NOMO-1 treated with DMSO at 0.1 percent for 48 hours (cell line): ENCODE results near the gene SP140L.
"Not testable (repeated sequence)": the region's sequence is repeated elsewhere in the genome, so short reads cannot be mapped to it uniquely, and the experiment has no call there.

Experiments
- DNase-seq: peaks from one replicate; lab custom pipeline; 2025; ENCODE audit not compliant: unreplicated experiment; lab: John Stamatoyannopoulos, UW

Gene SP140L

DNA sequence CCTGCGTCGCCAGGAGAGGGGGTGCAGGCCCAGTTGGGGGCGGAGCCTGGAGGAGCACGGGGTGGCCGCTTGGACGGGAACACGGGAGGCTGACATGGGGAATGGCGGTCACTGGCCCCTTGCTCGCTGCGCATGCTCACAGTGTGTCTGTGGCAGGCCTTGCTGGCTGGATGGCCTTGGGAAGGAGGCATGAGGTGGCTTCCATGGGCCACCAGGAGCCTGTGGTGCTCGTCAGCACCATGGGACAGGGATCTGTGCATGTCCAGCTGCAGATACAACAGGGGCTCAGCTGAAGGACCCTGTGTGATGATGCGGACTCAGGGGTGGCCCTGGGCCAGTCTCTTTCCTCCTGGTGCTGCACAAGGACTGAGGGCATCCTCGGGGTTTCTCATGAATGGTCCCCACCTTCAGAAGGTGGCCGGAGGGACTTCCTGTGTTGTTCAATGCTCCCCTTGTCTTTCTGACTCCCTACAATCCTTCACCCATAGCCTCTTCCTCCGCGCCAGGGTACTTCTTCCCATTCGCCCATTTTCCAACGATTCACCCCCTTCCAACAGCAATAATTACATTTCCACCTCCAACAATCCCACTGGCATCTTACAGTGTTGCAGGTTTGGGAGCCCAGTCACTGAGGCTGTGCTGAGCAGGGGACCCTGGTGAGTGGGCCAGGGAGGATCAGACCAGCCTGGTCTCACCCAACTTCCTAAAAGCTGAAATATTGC lies 3.4 kb upstream of the SP140L start:
- DNase-seq: no peak

DNA sequence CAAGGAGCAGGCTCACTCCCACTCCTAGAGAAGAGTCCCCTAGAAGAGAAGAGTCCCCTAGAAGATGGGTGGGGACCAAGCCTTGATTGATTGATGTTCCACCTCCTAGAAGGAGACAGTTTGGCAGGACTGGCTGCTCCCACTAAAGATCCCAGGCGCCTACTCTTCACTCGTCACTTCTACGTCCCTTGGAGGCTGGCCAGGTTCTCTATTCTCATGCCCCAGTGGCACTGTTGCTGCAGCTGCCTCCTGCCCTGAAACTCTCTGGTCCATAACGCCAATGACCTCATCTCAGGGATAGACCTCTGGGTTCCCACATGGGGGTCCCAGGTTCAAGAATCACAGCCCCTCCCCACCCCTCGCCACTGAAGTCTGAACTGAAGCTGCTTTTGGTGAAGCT lies 2.5 kb upstream of the SP140L start:
- DNase-seq: no peak

DNA sequence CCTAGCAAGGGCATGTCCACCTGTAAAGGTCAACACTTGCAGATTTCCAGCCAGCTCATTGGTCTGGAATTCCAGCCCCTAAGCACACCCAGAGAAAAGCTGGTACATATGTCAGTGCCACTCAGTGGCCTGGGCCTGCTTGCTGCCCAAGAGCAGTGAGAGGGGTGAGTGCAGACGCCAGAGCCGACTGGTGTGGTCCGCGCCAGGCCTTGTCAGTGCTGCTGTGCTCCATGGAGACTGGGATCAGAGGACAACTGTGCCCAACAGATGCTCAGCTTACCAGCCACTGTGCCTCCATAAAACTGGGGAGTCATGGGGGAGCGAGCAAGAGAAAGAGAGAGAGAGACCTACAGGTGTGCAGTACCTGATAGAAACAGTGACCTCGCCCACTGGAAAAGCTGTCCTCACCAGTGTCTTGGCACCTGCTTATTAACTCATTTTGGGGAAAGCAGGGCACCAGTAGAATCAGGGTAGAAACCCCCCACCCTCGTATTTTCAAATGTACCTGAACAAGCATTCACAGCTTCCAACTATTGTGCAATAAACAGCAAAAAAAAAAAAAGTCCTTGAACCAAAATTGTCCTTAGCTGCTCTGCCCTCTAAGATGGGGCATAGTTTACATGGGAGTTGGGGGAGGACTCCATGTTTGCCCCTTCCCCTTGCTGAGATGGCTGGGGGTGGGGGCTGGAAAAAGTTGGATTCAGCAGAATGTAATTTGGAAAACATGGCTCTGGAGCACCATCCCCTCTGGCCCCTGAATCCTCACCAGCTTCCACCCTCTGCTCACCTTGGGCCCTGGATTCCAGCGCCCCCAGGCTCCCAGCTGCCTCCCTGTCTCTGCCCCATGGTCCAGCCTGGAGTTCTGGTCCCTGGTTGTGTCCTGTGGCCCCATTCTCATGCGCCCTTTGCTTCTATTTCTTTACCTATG lies 1.4 kb upstream of the SP140L start:
- DNase-seq: no peak

DNA sequence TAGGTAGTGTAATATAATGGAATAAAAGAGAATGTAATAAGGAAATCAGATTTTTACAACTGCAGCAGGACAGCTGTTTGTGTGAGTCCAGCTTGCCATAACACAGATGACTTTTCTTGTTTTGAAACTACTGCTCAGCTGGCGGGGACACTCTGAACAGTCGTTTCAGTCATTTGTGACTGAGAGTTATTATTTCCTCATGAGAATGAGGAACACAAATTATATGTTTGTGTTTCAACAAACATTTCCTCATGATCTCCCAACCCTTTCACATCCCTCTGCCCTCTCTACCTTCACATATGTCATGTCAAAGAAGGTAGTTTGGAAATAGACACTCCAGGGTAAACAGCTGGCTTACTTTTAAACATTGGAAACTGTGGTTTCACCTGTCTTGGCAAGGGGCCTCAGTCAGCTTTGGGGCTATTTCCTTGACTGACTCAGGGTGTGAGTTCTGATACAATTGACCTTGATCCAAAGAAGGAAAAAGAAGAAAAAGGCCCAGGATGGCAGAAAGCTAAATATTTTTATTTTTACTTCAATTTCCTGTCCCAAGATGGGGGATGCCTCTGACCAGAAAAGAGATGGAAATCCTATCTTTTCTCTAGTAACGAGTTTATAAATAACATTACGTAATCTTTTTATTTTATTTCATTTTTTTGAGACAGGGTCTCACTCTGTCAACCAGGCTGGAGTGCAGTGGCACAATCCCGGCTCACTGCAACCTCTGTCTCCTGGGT lies 593 bp downstream of the SP140L start:
- peak; percentile 60 for DNase-seq

DNA sequence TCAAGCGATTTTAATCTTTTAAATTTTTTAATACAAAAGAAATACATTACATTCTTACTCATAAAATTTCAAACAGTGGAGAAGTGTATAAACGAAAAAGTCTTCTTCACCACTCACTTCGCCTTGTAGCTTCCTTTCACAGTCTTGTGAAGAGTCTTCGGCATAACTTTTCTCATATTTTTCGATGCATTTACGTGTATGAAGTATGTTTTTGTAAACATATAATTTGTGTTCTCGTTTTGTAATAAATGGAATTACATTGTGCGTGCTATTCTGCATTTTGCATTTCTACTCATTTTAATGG lies 1.1 kb downstream of the SP140L start:
- no peak for DNase-seq

DNA sequence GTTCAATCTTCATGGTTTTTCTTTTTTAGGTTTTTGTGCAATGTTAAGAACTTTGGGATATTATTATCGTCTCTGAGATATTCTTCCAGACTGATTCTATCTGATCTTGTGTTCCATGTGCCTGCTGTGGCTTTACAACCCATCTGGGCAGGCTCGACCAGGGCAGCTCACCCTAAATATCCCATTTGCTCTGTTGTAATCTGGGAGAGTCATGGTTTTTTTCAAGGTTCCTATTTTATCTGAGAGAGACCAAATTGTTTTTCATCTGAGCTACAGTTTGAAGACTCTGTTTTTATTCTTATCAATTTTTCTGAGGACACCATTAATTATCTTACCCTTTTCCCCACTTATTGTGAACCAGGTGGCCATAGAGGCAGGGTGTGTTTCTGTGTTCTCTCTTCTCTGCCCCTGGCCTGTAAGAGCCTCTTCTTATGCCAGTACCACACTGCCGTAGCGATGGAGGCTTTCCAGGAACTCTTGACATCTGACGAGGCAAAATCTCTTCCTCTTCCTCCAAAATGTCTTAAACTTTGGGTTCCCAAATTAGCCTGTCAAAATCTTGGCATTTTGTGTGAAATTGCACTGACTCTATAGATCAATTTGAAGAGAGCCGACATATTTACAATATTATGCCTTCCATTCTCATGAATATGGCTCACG lies 3.1 kb downstream of the SP140L start:
- no peak for DNase-seq

DNA sequence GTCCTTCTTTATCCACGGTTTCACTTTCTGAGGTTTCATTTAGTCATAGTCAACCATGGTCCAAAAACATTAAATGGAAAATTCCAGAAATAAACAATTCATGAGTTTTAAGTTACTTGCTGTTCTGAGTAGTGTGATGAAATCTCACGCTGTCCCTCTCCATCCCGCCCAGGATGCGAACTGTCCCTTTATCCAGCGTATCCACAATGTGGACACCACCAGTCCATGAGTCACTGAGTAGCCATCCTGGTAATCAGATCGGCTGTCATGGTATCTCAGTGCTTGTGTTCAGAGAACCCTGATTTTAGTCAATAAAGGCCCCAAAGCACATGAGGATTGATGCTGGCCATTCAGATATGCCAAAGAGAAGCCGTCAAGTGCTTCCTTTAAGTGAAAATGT lies 3.7 kb downstream of the SP140L start:
- no peak for DNase-seq

DNA sequence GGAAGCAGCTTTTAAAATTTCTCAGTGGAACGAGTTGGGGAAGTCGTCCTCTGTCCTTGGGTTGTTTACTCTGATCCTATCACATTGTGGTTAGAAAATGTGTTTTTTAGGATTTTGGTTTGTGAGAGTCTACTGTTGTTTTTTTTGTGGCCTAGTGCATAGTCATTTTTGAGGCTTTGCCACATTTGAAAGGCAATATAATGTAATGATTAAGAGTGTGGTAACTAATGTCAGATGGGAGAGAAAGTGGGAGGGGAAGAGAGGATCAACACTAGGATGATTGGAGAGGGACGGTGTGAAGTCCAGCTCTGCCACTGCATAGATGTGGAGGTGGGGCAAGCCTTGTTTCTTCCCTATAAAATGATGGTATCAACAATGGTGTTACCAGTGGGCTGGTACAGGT lies 8.5 kb downstream of the SP140L start:
- no peak for DNase-seq

DNA sequence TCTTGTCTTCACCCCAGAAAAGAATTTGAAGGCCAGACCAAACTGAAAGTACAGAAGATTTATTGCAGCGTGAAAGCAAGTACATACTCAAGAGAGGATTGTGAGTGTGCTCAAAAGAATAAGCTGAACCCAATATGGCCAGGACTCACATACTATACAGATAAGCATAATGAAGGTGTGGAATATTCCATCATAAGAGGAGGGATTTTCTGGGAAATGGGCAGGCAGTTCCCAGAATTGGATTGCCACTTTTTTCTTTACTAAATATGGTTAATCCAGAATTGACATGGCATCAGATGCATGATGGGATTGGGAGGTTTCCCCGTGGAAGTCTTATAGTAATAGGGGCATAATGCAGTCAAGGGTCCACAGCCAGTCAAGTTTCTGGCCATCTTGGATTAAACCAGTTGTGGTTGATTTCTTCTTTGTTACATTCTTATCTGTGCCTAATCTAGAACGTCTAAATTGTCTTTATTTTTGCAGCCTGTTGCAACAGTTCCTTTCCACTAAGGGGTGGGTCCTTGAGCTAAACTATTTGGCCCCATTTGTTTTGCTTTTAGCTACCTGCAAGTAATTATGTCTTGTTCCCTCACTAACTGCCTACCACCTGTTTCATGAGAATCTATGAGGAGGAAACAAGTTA lies 9.0 kb downstream of the SP140L start:
- no peak for DNase-seq

DNA sequence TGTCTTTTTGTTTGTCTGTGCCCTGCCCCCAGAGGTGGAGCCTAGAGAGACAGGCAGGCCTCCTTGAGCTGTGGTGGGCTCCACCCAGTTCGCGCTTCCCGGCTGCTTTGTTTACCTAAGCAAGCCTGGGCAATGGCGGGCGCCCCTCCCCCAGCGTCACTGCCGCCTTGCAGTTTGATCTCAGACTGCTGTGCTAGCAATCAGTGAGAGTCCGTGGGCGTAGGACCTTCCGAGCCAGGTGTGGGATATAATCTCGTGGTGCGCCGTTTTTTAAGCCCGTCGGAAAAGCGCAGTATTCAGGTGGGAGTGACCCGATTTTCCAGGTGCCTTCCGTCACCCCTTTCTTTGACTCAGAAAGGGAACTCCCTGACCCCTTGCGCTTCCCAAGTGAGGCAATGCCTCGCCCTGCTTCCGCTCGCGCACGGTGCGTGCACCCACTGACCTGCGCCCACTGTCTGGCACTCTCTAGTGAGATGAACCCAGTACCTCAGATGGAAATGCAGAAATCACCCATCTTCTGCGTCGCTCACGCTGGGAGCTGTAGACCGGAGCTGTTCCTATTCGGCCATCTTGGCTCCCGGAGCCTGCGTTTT lies 15.0 kb downstream of the SP140L start:
- not testable (repeated sequence) for DNase-seq

DNA sequence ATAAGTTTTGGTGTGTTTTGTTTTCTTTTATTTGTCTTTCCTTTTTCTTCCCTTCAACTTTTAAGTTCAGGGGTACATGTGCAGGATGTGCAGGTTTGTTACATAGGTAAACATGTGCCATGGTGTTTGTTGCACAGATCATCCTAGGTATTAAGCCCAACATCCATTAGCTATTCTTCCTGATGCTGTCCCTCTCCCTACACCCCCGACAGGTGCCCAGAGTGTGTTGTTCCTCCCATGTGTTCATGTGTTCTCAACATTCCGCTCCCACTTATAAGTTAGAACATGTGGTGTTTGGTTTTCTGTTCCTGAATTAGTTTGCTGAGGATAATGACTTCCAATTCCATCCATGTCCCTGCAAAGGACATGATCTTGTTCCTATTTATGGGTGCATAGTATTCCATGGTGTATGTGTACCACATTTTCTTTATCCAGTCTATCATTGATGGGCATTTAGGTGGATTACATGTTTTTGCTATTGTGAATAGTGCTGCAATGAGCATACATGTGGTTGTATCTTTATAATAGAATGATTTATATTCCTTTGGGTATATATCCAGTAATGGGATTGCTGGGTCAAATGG lies 16.1 kb downstream of the SP140L start:
- not testable (repeated sequence) for DNase-seq

DNA sequence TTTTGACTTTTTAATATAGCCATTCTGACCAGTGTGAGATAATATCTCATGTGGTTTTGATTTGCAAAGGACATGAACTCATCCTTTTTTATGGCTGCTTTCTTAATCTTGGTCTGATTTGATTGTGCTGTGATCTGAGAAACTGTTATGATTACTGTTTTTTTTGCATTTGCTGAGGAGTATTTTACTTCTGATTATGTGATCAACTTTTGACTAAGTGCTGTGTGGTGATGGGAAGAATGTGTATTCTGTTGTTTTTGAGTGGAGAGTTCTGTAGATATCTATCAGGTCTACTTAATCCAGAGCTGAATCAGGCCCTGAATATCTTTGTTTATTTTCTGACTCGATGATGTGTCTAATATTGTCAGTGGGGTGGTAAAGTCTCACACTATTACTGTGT lies 16.8 kb downstream of the SP140L start:
- DNase-seq: no peak

DNA sequence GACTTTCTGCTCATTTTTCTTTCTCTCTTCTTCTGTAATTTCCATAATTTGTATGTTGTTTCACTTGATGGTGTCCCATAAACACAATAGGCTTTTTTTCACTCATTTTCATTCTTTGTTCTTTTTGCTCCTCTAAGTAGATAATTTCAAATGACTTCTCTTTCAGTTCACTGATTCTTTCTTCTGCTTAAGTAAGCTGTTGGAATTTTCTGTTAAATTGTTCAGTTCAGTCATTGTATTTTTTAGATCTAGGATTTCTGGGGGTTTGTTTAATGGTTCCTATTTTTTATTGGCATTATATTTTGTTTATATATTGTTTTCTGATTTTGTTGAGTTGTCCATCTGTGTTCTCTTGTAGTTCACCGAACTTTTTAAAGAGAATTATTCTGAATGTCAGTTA lies 19.5 kb downstream of the SP140L start:
- DNase-seq: no peak

DNA sequence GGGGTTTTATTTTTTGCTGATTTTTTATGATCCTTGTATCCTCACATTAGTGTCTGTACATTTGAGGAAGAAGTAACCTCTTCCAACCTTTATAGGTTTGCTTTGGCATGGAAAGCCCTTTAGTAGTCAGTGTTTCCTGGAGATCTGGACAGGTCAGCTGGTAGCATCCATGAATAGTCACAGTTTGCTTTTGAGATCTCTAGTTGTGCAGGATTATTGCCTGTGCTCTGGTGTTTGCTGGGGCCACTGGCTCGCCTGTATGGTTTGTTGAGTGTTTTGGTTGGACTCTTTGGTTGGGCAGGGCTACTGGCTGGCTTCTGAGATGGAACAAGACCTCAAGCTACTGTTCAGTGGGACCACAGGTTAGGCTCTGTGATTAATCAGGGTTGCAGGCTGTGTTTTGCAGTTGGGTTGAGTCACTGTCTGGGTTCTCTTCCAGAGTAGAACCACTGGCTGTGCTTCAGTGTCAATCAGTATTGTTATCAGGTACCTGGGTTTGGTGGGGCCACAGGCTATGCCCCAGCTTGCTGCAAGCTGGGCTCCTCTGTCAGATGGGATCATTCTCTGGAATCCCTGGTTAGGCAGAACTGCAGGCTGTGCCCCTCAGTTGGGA lies 20.0 kb downstream of the SP140L start:
- DNase-seq: no peak

DNA sequence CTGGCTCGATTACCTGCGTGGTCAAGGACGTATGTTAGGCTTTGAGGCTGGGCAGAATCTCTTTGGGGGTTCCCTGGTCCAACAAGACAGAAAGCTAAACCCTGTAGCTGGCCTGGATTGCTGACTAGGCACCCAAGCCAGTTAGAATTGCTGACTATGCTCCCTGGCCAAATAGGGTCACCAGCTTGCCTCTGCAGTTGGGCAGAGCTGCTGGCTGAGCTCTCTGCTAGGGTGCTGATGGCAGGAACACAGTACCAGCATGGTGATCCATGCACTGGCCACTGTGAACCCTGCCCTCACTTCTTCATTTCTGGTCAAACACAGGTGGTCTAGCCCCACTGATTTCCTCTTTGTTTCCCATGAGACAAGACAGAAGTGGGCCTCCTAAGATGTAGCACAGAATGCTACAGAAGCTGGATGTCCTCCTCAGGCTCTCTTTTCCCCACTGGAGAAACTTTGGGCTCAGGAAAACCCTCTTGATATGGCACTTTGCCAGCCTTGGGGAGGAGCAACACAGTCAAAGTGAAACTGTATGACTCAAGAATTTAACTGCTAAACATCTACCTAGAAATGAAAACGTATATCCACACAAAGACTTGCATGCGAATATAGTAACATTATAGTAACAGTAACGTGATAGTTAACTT lies 20.8 kb downstream of the SP140L start:
- DNase-seq: no peak

DNA sequence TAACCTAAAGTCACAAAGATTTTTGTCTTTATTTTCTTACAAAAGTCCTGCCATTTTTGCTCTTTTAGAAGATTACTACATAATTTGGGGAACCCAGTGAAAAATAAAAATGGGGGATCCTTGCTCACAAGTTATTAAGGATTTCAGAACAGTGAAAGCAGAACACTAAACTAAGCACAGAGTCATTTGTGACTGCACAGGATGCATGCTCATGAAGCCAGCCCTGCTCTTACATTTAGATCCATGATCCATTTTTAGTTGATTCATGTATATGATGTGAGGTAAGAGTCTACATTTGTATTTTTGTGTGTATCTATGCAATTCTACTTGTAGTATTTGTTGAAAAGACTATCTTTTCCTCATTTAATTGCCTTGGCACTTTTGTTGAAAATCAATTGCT lies 21.8 kb downstream of the SP140L start:
- no peak for DNase-seq

DNA sequence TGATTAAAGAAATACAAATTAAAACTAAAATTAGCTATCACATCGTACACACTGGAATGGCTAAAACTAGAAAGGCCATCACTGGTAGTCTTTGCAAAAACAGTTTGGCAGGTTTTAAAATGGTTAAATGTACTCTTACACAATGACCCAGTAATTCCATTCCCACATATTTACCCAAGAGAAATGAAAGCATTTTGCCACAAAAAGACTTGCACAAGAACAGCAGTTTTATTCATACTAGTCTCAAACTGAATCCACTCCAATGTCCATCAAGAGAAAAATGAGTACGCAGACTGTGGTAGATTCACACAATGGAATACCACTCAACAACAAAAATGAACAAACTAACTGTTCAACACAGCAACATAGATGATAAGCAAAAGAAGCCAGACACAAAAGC lies 29.1 kb downstream of the SP140L start:
- DNase-seq: no peak

DNA sequence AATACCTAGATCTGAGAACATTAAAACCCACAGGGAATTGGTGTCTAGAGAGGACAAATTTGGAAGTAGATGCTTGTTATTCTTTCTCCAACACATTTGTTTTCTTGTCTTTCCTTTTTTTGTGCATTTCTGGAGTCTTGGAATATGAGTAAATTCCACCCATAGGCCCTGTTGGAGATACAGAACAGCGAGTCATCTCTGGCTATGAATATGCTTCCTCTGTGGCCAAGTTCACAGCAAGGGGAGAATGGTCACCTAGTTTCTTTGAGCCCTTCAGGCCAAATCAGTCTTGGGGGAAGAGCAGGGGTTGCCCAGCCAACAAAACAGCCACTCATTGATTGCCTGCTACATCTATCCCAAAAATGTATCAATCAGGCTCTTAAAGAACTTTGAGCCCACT lies 31.3 kb downstream of the SP140L start:
- DNase-seq: no peak

DNA sequence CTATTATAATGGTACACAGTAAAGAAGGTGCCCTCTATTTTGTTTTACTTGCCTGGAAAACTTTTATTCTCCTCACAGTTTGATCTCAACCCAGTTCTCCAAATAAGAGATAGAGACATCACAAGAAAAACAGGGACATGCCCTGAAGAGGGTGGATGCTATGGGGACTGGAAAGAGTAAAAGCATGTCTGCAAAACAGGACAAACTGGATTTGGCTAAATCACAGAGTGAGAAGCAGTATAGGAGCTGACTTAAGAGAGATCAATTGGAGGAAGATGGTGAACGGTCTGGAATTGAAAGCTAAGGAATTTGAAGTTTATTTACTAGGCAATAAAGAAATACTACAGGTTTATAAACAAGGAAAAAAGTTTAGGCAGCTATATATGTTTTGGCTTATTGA lies 33.0 kb downstream of the SP140L start:
- no peak for DNase-seq
